NCI-H2081 (cell line): ENCODE measurements around the gene SETD5.
"Not testable (repeated sequence)": the region's sequence is repeated elsewhere in the genome, so short reads cannot be mapped to it uniquely, and the experiment has no call there.

Experiments used
- DNase-seq, 2 experiments: peaks; one replicate each; lab custom pipeline; 2025; lab: John Stamatoyannopoulos, UW

Gene SETD5

GRCh38 chr3:9467451-9467850 lies 70.0 kb downstream of the SETD5 start:
- no peak for DNase-seq

- DNase-seq, result no peak
Measured at GRCh38 chr3:9468460-9468859, 71.0 kb downstream of the SETD5 start.

GRCh38 chr3:9469986-9470385 lies 72.6 kb downstream of the SETD5 start:
- DNase-seq, result no peak

GRCh38 chr3:9473496-9474065 lies 76.2 kb downstream of the SETD5 start:
- no peak for DNase-seq

GRCh38 chr3:9474482-9474881 lies 77.1 kb downstream of the SETD5 start:
- DNase-seq, result no peak

GRCh38 chr3:9476935-9477334 lies 79.5 kb downstream of the SETD5 start:
- no peak for DNase-seq

- DNase-seq, result no peak
Measured at GRCh38 chr3:9480265-9480664, 82.8 kb downstream of the SETD5 start.

- no peak for DNase-seq
Measured at GRCh38 chr3:9485248-9485647, 87.8 kb downstream of the SETD5 start.

GRCh38 chr3:9491506-9491905 lies 94.1 kb downstream of the SETD5 start:
- no peak for DNase-seq

- not testable (repeated sequence) for DNase-seq
Measured at GRCh38 chr3:9494036-9494435, 96.6 kb downstream of the SETD5 start.

- DNase-seq, result no peak
Measured at GRCh38 chr3:9496893-9497292, 99.5 kb downstream of the SETD5 start.

- DNase-seq, result no peak
Measured at GRCh38 chr3:9497821-9498565, 100.6 kb downstream of the SETD5 start.

- DNase-seq, result no peak
Measured at GRCh38 chr3:9498781-9499180, 101.4 kb downstream of the SETD5 start.

GRCh38 chr3:9499455-9500107 lies 102.2 kb downstream of the SETD5 start:
- DNase-seq, result no peak

- no peak for DNase-seq
Measured at GRCh38 chr3:9500108-9501050, 103.0 kb downstream of the SETD5 start.

GRCh38 chr3:9501226-9501625 lies 103.8 kb downstream of the SETD5 start:
- no peak for DNase-seq

GRCh38 chr3:9503283-9503682 lies 105.9 kb downstream of the SETD5 start:
- DNase-seq, result peak; percentile 69 to 73

GRCh38 chr3:9507586-9508578 lies 110.5 kb downstream of the SETD5 start:
- peak; percentile 43 to 66 for DNase-seq

GRCh38 chr3:9508781-9509180 lies 111.4 kb downstream of the SETD5 start:
- no peak for DNase-seq

GRCh38 chr3:9512456-9513045 lies 115.1 kb downstream of the SETD5 start:
- no peak for DNase-seq

- no peak for DNase-seq
Measured at GRCh38 chr3:9514306-9514705, 116.9 kb downstream of the SETD5 start.
